Uterus (tissue), 2 donors: ENCODE results near the gene SLC2A6.

Source experiments
- POLR2A ChIP-seq, 2 donors: fragments of 450-650 bp; IDR thresholded peaks; one replicate each; pipeline ENCODE4 v1.6.1; 2016; ENCODE audit warnings: antibody characterized with exemption in 2 of 2, mild to moderate bottlenecking in 1 of 2, moderate library complexity in 1 of 2
- TF ChIP-seq, protein P1 (sequence below), 4 experiments: fragments of 200-600 bp in 2 of 4; fragments of 450-650 bp in 2 of 4; sonication (generic) in 2 of 4; IDR thresholded peaks; one replicate each; pipeline ENCODE4 v1.5.1; 2016 to 2019; ENCODE audit warnings: antibody characterized with exemption in 4 of 4, mild to moderate bottlenecking in 2 of 4, moderate library complexity in 1 of 4

DNA sequence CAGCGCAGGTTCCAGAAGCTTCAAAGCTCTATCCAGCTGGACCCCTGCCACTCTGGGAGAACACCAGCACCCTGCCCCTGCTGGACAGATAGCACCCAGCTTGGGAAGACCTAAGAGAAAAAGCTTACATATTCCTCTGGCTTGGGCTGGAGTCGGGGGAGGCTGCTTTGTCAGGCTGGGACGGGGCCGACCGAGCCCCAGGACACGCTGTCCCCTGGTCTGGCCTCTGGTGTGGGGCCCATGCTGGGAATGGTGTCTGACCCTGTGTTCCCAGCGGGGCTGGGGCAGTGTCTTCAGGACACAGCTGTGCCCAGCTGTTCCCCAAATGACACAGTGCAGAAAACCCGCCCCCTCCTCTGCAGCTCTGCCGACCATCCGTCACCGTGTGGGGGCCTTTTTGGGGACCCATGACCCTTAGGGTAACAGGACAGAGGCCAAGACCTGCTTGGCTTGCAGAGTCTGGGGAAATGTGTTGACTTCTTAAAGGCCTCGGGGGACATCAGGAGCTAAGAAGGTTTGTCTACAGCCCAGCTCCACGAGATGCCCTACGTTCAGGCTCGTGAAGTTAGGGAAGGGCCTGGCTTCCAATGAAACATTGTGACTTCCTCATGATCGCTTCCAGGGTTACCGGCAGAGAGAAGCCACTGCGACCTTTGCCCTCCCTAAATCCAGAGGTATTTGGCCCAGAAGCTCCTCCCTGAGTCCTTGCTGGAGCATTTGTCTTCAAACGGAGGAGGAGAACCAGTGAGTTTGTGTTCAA is 20.4 kb upstream of the SLC2A6 start:
- TF ChIP-seq, protein P1, sequence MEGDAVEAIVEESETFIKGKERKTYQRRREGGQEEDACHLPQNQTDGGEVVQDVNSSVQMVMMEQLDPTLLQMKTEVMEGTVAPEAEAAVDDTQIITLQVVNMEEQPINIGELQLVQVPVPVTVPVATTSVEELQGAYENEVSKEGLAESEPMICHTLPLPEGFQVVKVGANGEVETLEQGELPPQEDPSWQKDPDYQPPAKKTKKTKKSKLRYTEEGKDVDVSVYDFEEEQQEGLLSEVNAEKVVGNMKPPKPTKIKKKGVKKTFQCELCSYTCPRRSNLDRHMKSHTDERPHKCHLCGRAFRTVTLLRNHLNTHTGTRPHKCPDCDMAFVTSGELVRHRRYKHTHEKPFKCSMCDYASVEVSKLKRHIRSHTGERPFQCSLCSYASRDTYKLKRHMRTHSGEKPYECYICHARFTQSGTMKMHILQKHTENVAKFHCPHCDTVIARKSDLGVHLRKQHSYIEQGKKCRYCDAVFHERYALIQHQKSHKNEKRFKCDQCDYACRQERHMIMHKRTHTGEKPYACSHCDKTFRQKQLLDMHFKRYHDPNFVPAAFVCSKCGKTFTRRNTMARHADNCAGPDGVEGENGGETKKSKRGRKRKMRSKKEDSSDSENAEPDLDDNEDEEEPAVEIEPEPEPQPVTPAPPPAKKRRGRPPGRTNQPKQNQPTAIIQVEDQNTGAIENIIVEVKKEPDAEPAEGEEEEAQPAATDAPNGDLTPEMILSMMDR (IDR thresholded peaks at IDR 0.05) = no peak
- TF ChIP-seq POLR2A (IDR thresholded peaks at IDR 0.05) = no peak
